Limb (tissue), 2 donors: ENCODE data around the gene SNCAIP.
"Not testable (repeated sequence)": the region's sequence is repeated elsewhere in the genome, so short reads cannot be mapped to it uniquely, and the experiment has no call there.

Experiments used
- DNase-seq, 2 donors: peaks; one replicate each; pipeline ENCODE4 v3.0.0-alpha.2; 2016; ENCODE audit errors: extremely low spot score in 2 of 2

SNCAIP gene

GRCh38 chr5:122358372-122358979 lies 46.4 kb downstream of the SNCAIP start:
- DNase-seq = no peak

DNA sequence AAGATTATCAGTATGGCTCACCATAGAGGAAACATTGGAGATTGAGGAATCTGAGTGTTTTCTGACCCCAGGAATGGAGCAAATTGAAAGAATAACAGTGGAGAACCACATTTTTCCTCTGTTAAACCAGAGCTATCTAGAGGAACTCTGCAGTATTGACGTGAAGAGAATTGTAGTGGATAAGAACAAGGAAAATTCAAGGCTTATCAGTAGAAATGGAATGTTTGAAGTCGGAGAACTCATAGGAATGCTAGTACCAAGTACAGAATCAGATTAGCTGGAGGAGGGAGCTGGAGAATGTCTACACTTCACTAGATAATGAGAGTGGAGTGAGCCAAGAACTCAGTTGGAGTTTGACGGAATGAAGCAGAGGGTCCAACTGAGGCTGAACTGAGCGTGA lies 50.3 kb downstream of the SNCAIP start:
- no peak for DNase-seq

- DNase-seq = no peak
These were observed 51.6 kb downstream of the SNCAIP start for GRCh38 chr5:122363623-122364022.

DNA sequence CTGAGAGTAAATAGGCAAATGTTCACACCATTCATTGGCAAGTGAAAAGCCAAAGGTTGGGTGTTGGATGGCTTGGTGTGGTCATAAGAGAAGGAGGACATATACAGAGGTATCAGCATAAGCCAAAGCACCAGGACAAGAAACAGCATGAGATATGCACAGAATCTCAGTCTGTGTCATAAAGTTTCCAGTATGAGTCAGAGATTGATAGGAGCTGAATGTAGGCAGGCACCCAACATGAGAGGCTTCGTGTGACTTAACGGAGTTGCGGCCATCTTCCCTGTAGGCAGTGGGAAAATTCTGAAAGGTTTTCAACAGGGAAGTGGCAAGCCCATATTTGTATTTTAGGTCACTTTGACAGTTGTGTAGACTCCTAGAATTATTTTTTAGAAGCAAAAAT lies 54.5 kb downstream of the SNCAIP start:
- no peak for DNase-seq

GRCh38 chr5:122367456-122367855 lies 55.4 kb downstream of the SNCAIP start:
- DNase-seq = peak in 1 of 2 donors; percentile 42

GRCh38 chr5:122368510-122369251 lies 56.6 kb downstream of the SNCAIP start:
- DNase-seq = no peak

GRCh38 chr5:122369253-122369815 lies 57.3 kb downstream of the SNCAIP start:
- no peak for DNase-seq

DNA sequence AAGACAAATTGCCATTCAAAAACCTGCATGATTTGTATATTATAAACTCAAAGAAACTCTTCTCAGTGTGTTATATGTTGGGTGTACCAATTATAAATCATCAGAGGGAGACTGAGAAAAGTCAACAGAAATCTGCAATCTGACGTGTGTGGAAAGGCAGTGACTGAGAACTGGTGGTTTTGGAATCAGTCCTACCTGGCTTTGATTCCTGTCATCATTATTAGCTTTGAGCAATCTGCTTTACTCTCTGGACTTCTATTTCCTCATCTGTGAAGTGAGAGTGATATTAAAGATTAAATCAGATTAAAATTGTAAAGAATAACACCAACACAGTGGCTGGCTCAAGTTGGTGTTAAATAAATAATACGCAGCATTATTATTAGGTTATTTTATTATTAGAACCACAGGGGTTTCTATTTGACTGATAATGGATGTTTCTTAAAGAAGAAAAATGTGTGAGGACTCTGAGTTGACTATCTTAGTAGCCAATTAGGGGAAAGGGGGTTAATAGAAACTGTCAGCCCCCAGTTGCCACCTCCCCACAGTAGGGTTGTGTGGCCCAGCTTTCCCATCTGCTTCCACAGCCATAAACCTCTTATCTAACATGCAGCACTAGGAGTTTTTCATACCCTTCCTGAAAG lies 59.6 kb downstream of the SNCAIP start:
- DNase-seq = no peak

DNA sequence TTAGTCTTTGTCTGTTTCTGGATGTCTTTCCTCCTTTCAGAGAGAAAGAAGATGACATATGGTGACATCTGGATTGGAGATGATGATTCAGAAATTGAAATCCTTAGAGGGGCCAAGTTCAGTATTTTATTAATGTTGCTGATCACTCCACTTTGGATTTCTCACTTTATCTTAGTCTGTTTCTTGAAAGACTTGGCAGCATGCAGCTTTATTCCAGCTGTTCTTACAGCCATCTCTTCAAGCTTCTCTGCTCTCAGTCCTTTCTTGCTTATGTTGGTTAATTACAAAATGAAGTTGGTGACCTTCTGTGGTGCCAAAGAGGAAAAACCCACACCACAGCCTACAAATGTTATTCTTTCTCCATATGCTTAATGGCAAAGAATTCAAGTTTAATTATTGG lies 62.1 kb downstream of the SNCAIP start:
- no peak for DNase-seq

- DNase-seq = no peak
These were observed 63.8 kb downstream of the SNCAIP start for GRCh38 chr5:122375801-122376200.

- no peak for DNase-seq
These were observed 64.2 kb downstream of the SNCAIP start for GRCh38 chr5:122376250-122376649.

DNA sequence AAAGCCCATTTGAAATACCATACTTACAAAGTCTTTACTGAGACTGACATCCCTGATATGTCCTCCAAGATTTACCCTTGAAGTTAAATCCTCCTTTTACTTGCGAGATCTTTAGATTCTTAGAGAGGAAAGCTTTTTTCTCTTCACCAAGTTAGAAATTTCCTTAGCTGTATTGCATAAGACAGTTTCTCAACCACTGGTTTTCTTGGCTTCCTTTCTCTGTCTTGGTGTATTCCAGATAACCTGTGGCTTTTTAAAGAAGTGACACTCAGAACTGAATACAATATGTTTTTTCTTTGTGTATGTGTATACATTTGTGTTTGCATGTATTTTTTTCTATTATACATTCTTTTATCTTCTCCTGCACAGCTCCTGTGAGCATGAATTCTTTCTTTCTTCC lies 65.0 kb downstream of the SNCAIP start:
- no peak for DNase-seq

- not testable (repeated sequence) for DNase-seq
These were observed 70.9 kb downstream of the SNCAIP start for GRCh38 chr5:122382938-122383337.

- DNase-seq = no peak
These were observed 72.8 kb downstream of the SNCAIP start for GRCh38 chr5:122384739-122385235.

GRCh38 chr5:122385286-122385685 lies 73.2 kb downstream of the SNCAIP start:
- peak in 1 of 2 donors; percentile 48 for DNase-seq

DNA sequence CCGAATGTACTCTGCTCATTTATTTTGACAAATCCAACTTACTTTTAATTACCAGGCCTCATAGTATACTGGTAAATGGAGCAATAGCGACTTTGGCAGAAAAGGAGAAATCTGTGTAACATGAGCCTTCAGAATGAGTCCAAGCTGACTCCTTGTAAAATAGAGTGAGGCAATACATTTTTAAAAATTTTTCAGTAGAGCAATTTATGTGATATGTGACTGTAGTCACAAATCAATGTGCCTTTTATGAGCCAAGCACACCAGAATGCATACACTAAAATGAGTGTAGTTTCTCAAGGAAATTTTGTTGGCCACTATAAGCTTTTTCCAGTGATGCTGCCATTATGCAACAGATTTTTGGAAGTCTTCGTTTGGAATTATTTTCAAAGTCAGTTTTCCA lies 73.8 kb downstream of the SNCAIP start:
- DNase-seq = peak in 1 of 2 donors; percentile 54

GRCh38 chr5:122390154-122390553 lies 78.1 kb downstream of the SNCAIP start:
- DNase-seq = no peak

GRCh38 chr5:122390694-122391093 lies 78.7 kb downstream of the SNCAIP start:
- no peak for DNase-seq

- DNase-seq = no peak
These were observed 79.6 kb downstream of the SNCAIP start for GRCh38 chr5:122391621-122392020.

- no peak for DNase-seq
These were observed 80.2 kb downstream of the SNCAIP start for GRCh38 chr5:122392224-122392623.

DNA sequence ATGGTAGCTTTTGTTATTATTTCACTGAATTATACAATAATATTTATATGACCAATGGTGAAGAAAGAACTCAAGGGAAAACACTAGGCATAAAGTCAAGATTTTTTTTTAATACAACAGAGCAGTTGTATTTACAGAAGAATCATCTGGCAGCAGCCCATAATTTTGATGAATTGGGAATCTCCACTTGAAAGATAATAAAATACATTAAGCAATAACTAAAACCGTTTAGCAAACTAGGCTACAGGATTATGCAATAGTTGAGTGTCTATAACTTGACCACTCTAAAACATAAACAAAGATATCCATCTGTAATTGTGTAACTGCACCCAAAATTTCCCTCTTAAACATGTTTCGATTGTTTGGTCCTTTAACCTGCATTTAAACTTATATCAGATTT lies 80.8 kb downstream of the SNCAIP start:
- DNase-seq = no peak

DNA sequence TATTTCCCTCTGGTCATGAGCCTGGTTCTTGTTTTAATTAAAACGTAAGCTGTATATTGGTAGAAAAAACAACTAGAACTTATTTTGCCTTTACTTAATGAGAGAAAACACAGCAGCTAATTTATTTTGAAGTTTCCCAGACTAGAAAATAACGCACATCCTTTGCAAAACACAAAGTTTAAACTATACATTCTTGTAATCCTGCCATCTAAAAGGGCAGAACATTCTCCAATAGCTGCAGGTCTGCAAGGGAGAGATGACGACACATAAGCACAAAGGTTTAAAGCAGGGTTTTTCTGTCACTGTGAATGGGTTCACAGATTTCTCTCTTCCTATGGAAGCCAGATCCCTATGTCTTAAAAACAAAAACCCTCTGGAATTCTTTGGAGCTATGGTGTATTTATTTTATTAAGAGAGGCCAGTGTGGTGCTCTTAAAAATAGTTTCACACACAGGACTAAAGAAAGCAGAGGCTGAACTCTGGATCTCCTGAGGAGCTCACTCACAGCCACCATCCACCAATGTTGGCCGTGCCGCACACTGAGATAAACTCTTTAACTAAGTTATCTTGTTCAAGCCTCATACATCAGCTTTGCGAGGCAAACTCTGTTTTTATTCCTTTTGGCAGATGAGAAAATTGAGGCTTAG lies 82.4 kb downstream of the SNCAIP start:
- no peak for DNase-seq
